NCI-H748 (cell line): ENCODE data around the gene DENND1B.
"Not testable (repeated sequence)": the region's sequence is repeated elsewhere in the genome, so short reads cannot be mapped to it uniquely, and the experiment has no call there.

Experiments
- DNase-seq: peaks from one replicate; lab custom pipeline; 2025; ENCODE audit not compliant: unreplicated experiment; lab: John Stamatoyannopoulos, UW

DENND1B gene

GRCh38 chr1:197783510-197783948 lies 8.2 kb upstream of the DENND1B start:
- DNase-seq: no peak

- DNase-seq: no peak
These were observed 7.6 kb upstream of the DENND1B start for GRCh38 chr1:197782722-197783360.

- DNase-seq: no peak
These were observed 6.9 kb upstream of the DENND1B start for GRCh38 chr1:197781968-197782721.

- DNase-seq: no peak
These were observed 4.6 kb upstream of the DENND1B start for GRCh38 chr1:197779921-197780320.

- DNase-seq: no peak
These were observed 3.2 kb upstream of the DENND1B start for GRCh38 chr1:197778366-197778945.

GRCh38 chr1:197776351-197777105 lies 1.2 kb upstream of the DENND1B start:
- no peak for DNase-seq

GRCh38 chr1:197774466-197775281 lies 606 bp downstream of the DENND1B start:
- peak; percentile 46 for DNase-seq

- DNase-seq: no peak
These were observed 1.4 kb downstream of the DENND1B start for GRCh38 chr1:197773856-197774255.

- DNase-seq: no peak
These were observed 3.2 kb downstream of the DENND1B start for GRCh38 chr1:197771904-197772556.

GRCh38 chr1:197771386-197771785 lies 3.9 kb downstream of the DENND1B start:
- DNase-seq: no peak

GRCh38 chr1:197770243-197770642 lies 5.0 kb downstream of the DENND1B start:
- no peak for DNase-seq

- DNase-seq: no peak
These were observed 6.0 kb downstream of the DENND1B start for GRCh38 chr1:197769287-197769686.

- DNase-seq: no peak
These were observed 7.1 kb downstream of the DENND1B start for GRCh38 chr1:197768014-197768805.

GRCh38 chr1:197763769-197764168 lies 11.5 kb downstream of the DENND1B start:
- no peak for DNase-seq

GRCh38 chr1:197763307-197763706 lies 12.0 kb downstream of the DENND1B start:
- no peak for DNase-seq

- no peak for DNase-seq
These were observed 13.6 kb downstream of the DENND1B start for GRCh38 chr1:197761654-197762053.

- not testable (repeated sequence) for DNase-seq
These were observed 19.7 kb downstream of the DENND1B start for GRCh38 chr1:197755553-197755952.

- DNase-seq: not testable (repeated sequence)
These were observed 22.6 kb downstream of the DENND1B start for GRCh38 chr1:197752652-197753164.

GRCh38 chr1:197750366-197750765 lies 24.9 kb downstream of the DENND1B start:
- DNase-seq: no peak
